ENCODE measurements around the gene THAP7.
"Not testable (repeated sequence)": the region's sequence is repeated elsewhere in the genome, so short reads cannot be mapped to it uniquely, and the experiment has no call there.

Gene THAP7

GRCh38 chr22:20974336-20974955 is 27.5 kb downstream of the THAP7 start:
- no peak for DNase-seq (ENCODE audit: low read depth)
- no peak for TF ChIP-seq CTCF (conservative IDR thresholded peaks at IDR 0.05; ENCODE audit: control insufficient read depth, insufficient read depth, low read depth, low read length)
- H3K4me3 ChIP-seq (ENCODE audit: control insufficient read depth, low read depth, low read length) = no peak overlapping the region

GRCh38 chr22:20973634-20974286 is 28.2 kb downstream of the THAP7 start:
- TF ChIP-seq CTCF (conservative IDR thresholded peaks at IDR 0.05; ENCODE audit: control insufficient read depth, insufficient read depth, low read depth, low read length) = no peak
- H3K4me3 ChIP-seq (ENCODE audit: control insufficient read depth, low read depth, low read length) = no peak overlapping the region
- DNase-seq (ENCODE audit: low read depth) = no peak

- no peak for DNase-seq (ENCODE audit: low read depth)
- no peak overlapping the region for H3K4me3 ChIP-seq (ENCODE audit: control insufficient read depth, low read depth, low read length)
- TF ChIP-seq CTCF (conservative IDR thresholded peaks at IDR 0.05; ENCODE audit: control insufficient read depth, insufficient read depth, low read depth, low read length) = no peak
These were observed 28.9 kb downstream of the THAP7 start for GRCh38 chr22:20972933-20973577.

GRCh38 chr22:20972014-20972694 is 29.8 kb downstream of the THAP7 start:
- not testable (repeated sequence) for DNase-seq (ENCODE audit: low read depth); H3K4me3 ChIP-seq (ENCODE audit: control insufficient read depth, low read depth, low read length)

- no peak for DNase-seq (ENCODE audit: low read depth)
- no peak overlapping the region for H3K4me3 ChIP-seq (ENCODE audit: control insufficient read depth, low read depth, low read length)
- TF ChIP-seq CTCF (conservative IDR thresholded peaks at IDR 0.05; ENCODE audit: control insufficient read depth, insufficient read depth, low read depth, low read length) = no peak
These were observed 30.8 kb downstream of the THAP7 start for GRCh38 chr22:20970939-20971657.

GRCh38 chr22:20968281-20968977 is 33.5 kb downstream of the THAP7 start:
- no peak overlapping the region for H3K4me3 ChIP-seq (ENCODE audit: control insufficient read depth, low read depth, low read length)
- DNase-seq (ENCODE audit: low read depth) = no peak
- TF ChIP-seq CTCF (conservative IDR thresholded peaks at IDR 0.05; ENCODE audit: control insufficient read depth, insufficient read depth, low read depth, low read length) = no peak

All from fibroblast of mammary gland (primary cell).